BJ (cell line): ENCODE data around the gene POLE4. TPM values are rescaled to one million over a fixed set of nuclear protein-coding genes. Genes with fewer than 3 reads are reported as not detected.
A peak's percentile ranks its signal among the peaks of the same experiment; 100 is the strongest.

Experiments
- CTCF ChIA-PET: fragments of 350-600 bp; formaldehyde crosslinking; extraction: SDS; loops from one replicate; lab custom pipeline; 2021; ENCODE audit warnings: antibody characterized with exemption, inconsistent platforms; lab: Yijun Ruan, JAX
- POLR2A ChIA-PET: fragments of 300-600 bp; sonication (Branson Sonifier 250); formaldehyde crosslinking; extraction: SDS; loops from one replicate; lab custom pipeline; 2021; ENCODE audit warnings: antibody characterized with exemption; lab: Charles Lee
- DNase-seq: peaks from one replicate; pipeline ENCODE4 v3.0.0-alpha.2; 2011; ENCODE audit warnings: low read depth
- H3K27me3 ChIP-seq: 2 replicates; pipeline ENCODE4 v1.6.0; 2011; ENCODE audit warnings: low read length; ENCODE audit not compliant: control insufficient read depth, insufficient read depth
- H3K36me3 ChIP-seq: 2 replicates; pipeline ENCODE4 v1.5.1; 2011; ENCODE audit warnings: low read length; ENCODE audit not compliant: control insufficient read depth, insufficient read depth
- H3K4me3 ChIP-seq: 2 replicates; pipeline ENCODE4 v1.5.1; 2011; ENCODE audit warnings: low read depth, mild to moderate bottlenecking, control low read depth, low read length
- CTCF ChIP-seq: IDR thresholded peaks from 2 replicates; pipeline ENCODE4 v1.5.1; 2011; ENCODE audit warnings: low read depth, mild to moderate bottlenecking, control low read depth, inconsistent platforms, low read length, moderate library complexity; ENCODE audit not compliant: insufficient read depth
- polyA plus RNA-seq: library from polyadenylated mRNA; depleted of rRNA; stranded (reverse); fragments of >200 nt; gene quantifications from 2 replicates; pipeline ENCODE4 v1.2.3, GENCODE V29; 2011

The POLE4 gene
- polyA plus RNA-seq, 1 experiment: 32.2 TPM

- POLR2A ChIA-PET: no interaction called here
- CTCF ChIA-PET: no interaction called here
- DNase-seq: no peak
Observed at GRCh38 chr2:74957886-74958273, 563 bp upstream of the POLE4 start.

GRCh38 chr2:74959106-74959751 is 786 bp downstream of the POLE4 start:
- no peak for TF ChIP-seq CTCF
- CTCF ChIA-PET: no interaction called here
- peak overlapping the region; percentile 71 for H3K4me3 ChIP-seq
- no peak for DNase-seq
- peaks cover 1% of the 10 kb centered on the region; the same call in 1 of the 2 replicates for H3K36me3 ChIP-seq
- POLR2A ChIA-PET: no interaction called here
- no peaks in the 10 kb centered on the region for H3K27me3 ChIP-seq

More at GRCh38 chr2:74957886-74958273, 563 bp upstream of the POLE4 start:
- Histone ChIP-seq H3K4me3 (peak overlapping the region; percentile 71), H3K27me3 (no peaks in the 10 kb centered on the region), H3K36me3 (peaks cover 2% of the 10 kb centered on the region; the same call in 1 of the 2 replicates)
- TF ChIP-seq CTCF: no peak

DNA sequence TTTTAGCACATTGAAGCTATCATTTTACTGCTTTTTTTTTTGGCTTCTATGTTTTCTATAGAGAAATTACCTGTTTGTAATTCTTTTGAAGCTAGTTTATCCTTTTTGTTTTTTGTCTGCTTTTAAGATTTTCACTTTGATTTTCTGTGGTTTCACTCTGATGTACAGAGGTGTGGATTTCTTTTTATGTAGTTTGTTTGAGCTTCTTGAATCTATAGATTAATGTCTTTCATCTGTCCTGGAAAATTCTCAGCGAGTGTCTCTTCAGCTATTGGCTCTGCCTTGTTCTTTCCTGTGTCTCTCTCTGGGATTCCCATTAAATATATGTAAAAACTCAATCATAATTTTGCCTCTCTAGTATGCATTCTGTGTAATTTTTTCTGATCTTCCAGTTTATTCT is 8.4 kb downstream of the POLE4 start:
- Histone ChIP-seq H3K4me3 (no peak overlapping the region), H3K36me3 (no peaks in the 10 kb centered on the region), H3K27me3 (no peaks in the 10 kb centered on the region)
- CTCF ChIA-PET: no interaction called here
- TF ChIP-seq CTCF: no peak
- no peak for DNase-seq
- POLR2A ChIA-PET: no interaction called here

DNA sequence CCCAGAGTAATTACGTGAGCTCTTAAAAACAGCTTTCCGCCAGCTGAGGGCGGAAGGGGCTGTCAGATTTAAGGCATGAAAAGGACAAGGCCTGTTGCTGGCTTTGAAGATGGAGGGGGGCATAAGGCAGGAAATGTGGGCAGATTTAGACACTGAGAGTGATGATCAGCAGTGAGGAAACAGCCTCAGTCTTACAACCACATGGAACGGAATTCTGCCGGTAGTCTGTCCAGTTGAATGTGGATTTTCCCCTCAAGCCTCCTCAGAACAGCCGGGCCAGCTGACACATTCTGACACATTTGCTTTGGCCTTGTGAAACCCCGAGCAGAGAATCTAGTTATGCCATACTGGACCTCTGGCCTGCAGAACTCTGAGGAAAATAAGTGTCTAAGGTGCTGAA is 16.6 kb downstream of the POLE4 start:
- ChIA-PET POLR2A (no interaction called here), CTCF (interaction anchor here (0.7 kb wide), 1 partner anchor 91 kb away, joined by 4 read pairs; no protein-coding TSS in a partner anchor)
- no peaks in the 10 kb centered on the region for H3K27me3 ChIP-seq
- no peak overlapping the region for H3K4me3 ChIP-seq
- no peaks in the 10 kb centered on the region for H3K36me3 ChIP-seq
- no peak for DNase-seq
- no peak for TF ChIP-seq CTCF

DNA sequence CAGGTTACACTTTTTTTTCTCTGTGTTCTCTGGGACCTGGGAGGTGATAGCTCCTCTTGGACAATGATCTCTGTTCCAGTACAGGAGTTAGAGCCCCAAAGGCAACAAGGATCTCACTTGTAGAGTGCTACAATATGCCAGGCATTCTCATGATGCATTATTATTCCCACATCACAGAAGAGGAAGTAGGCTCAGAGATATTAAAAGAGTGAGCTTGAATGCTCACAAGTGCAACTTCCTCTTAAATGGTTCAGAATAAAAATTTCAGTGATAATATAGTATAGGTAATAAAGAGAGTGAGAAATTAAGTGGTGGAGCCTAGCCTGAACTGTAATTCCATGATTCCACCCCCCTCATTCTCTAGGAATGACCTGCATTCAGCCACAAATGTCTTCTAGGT is 21.4 kb downstream of the POLE4 start:
- Histone ChIP-seq H3K4me3 (no peak overlapping the region), H3K36me3 (no peaks in the 10 kb centered on the region), H3K27me3 (no peaks in the 10 kb centered on the region)
- no peak for DNase-seq
- no peak for TF ChIP-seq CTCF
- ChIA-PET POLR2A (no interaction called here), CTCF (interaction anchor here (1.2 to 1.7 kb wide), 3 partner anchors 12 to 61 kb away, joined by 3 to 5 read pairs (median 3); no protein-coding TSS in a partner anchor)
